ENCODE data around the gene ZNF462. TPM values are rescaled to one million over a fixed set of nuclear protein-coding genes. Genes with fewer than 3 reads are reported as not detected.

The ZNF462 gene
- total and polyA plus RNA-seq, 2 of the 4 experiments (the other 2 are of a cell fraction), result 6.1 to 18.8 TPM

DNA sequence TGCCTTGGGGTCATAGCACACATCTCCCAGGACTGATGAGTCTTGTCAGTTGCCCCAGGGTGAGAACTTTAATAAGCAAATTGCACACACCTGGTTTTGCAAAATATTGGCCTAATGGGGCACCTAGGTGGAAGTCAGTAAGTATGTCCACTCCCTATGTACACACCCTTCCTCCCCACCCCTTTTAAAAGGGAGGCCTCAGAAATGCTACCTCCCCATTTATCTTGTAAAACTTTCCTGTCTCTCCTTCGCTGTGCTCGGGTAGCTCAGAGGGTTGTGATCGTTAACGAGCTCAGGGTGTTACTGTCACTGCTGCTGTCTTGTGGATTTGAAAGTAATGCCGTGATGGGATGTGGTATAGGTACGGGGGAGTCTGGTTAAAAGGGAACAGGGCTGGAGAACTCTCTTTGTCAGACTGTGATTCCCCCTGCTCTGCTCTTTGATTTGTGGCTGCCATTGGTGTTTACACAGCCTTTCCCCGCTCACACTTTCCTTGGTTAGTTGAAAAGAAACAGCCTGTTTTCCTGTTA is 26.2 kb downstream of the ZNF462 start:
- Histone ChIP-seq H2BK20ac (ENCODE audit: low read depth, low read length) (no peak overlapping the region), H2BK15ac (ENCODE audit: low read depth, low read length) (no peak overlapping the region), H4K8ac (ENCODE audit: low read depth in 2 of 2, low read length in 2 of 2) (peak overlapping the region in 1 of 2 experiments; percentile 15; a peak in 1 of 4 replicates), H3K4ac (ENCODE audit: low read depth, low read length) (peak overlapping the region; percentile 11; the same call in 1 of the 2 replicates), H4K20me1 (ENCODE audit: insufficient read depth, low read length) (peaks cover 5% of the 10 kb centered on the region; the same call in 1 of the 2 replicates), H3K9me3 (ENCODE audit: control insufficient read depth, insufficient read depth, low read length) (no peaks in the 10 kb centered on the region), H2AK5ac (ENCODE audit: low read depth, low read length) (peak overlapping the region; percentile 31; the same call in 1 of the 2 replicates), H3K23ac (ENCODE audit: low read depth, low read length) (no peak overlapping the region; the same call in 1 of the 2 replicates), H3K4me1 (ENCODE audit: control insufficient read depth, insufficient read depth, low read length) (peaks cover 7% of the 10 kb centered on the region), H3K9ac (ENCODE audit: low read depth, low read length) (no peak overlapping the region), H3K4me2 (ENCODE audit: low read depth, low read length) (no peak overlapping the region), H3K79me1 (ENCODE audit: low read depth in 1 of 2, low read length in 2 of 2) (peaks cover 28 to 59% of the 10 kb centered on the region in 2 experiments), H2BK120ac (ENCODE audit: low read depth, low read length) (0 out of 2 replicates have a peak overlapping the region, but pooled peaks have one; percentile 39), H3K4me3 (ENCODE audit: insufficient read depth, low read depth, low read length) (no peak overlapping the region), H3K9me1 (ENCODE audit: insufficient read depth, low read length) (peaks cover 11% of the 10 kb centered on the region), H4K5ac (ENCODE audit: low read depth, low read length) (no peak overlapping the region; the same call in 1 of the 2 replicates), H3K36me3 (ENCODE audit: control insufficient read depth, insufficient read depth, low read length) (no peaks in the 10 kb centered on the region), H3K14ac (replicated peaks; ENCODE audit: low read depth, low read length) (no peak overlapping the region; the same call in 1 of the 2 replicates), H3K27ac (ENCODE audit: insufficient read depth, low read length) (no peak overlapping the region), H3K18ac (ENCODE audit: low read depth, low read length) (no peak overlapping the region), H4K91ac (ENCODE audit: insufficient read depth, low read depth, low read length) (no peak overlapping the region), H3K56ac (ENCODE audit: extremely low read depth, insufficient read depth, low read length) (no peak overlapping the region), H2BK5ac (ENCODE audit: low read depth, low read length, poor library complexity, severe bottlenecking) (no peak overlapping the region), H2AK9ac (replicated peaks; ENCODE audit: low read depth, low read length, poor library complexity) (no peak overlapping the region), H3K27me3 (ENCODE audit: control insufficient read depth, insufficient read depth, low read length) (no peaks in the 10 kb centered on the region), H2AFZ (replicated peaks; ENCODE audit: low read length, poor library complexity) (no peak overlapping the region)
- ATAC-seq (ENCODE audit: low read depth) (no peak), DNase-seq (no peak)
- BruUV-seq (replicated peaks), result no TSS peak
- dilution Hi-C loops (cut with HindIII; ENCODE audit: low sequenced_read_pairs, unreplicated experiment), result no loop called here
- POLR2A ChIA-PET (ENCODE audit: unreplicated experiment), result no interaction called here
- no peak for TF ChIP-seq MAFK (IDR thresholded peaks at IDR 0.05; ENCODE audit: low read depth, low read length)
- TF ChIP-seq, protein P1, sequence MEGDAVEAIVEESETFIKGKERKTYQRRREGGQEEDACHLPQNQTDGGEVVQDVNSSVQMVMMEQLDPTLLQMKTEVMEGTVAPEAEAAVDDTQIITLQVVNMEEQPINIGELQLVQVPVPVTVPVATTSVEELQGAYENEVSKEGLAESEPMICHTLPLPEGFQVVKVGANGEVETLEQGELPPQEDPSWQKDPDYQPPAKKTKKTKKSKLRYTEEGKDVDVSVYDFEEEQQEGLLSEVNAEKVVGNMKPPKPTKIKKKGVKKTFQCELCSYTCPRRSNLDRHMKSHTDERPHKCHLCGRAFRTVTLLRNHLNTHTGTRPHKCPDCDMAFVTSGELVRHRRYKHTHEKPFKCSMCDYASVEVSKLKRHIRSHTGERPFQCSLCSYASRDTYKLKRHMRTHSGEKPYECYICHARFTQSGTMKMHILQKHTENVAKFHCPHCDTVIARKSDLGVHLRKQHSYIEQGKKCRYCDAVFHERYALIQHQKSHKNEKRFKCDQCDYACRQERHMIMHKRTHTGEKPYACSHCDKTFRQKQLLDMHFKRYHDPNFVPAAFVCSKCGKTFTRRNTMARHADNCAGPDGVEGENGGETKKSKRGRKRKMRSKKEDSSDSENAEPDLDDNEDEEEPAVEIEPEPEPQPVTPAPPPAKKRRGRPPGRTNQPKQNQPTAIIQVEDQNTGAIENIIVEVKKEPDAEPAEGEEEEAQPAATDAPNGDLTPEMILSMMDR (conservative IDR thresholded peaks at IDR 0.05; ENCODE audit: low read depth, low read length), result no peak
- no peak for TF ChIP-seq BHLHE40 (IDR thresholded peaks at IDR 0.05; ENCODE audit: low read depth, low read length)
- TF ChIP-seq CHD1 (IDR thresholded peaks at IDR 0.05; ENCODE audit: low read depth, low read length), result no peak
- no peak for TF ChIP-seq POLR2A (IDR thresholded peaks at IDR 0.05; ENCODE audit: low read depth, low read length)
- TF ChIP-seq RAD21 (IDR thresholded peaks at IDR 0.05; ENCODE audit: low read length), result no peak
- TF ChIP-seq, protein P2, sequence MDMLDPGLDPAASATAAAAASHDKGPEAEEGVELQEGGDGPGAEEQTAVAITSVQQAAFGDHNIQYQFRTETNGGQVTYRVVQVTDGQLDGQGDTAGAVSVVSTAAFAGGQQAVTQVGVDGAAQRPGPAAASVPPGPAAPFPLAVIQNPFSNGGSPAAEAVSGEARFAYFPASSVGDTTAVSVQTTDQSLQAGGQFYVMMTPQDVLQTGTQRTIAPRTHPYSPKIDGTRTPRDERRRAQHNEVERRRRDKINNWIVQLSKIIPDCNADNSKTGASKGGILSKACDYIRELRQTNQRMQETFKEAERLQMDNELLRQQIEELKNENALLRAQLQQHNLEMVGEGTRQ (IDR thresholded peaks at IDR 0.05; ENCODE audit: low read depth, low read length), result no peak
- no peak for TF ChIP-seq FOS (IDR thresholded peaks at IDR 0.05; ENCODE audit: low read depth, low read length)
- no peak for TF ChIP-seq RCOR1 (IDR thresholded peaks at IDR 0.05; ENCODE audit: insufficient replicate concordance, low read length)
- TF ChIP-seq MXI1 (IDR thresholded peaks at IDR 0.05; ENCODE audit: borderline replicate concordance, low read depth, low read length), result no peak
- no peak for TF ChIP-seq SMC3 (IDR thresholded peaks at IDR 0.05; ENCODE audit: low read depth, low read length)
- TF ChIP-seq, protein P3, sequence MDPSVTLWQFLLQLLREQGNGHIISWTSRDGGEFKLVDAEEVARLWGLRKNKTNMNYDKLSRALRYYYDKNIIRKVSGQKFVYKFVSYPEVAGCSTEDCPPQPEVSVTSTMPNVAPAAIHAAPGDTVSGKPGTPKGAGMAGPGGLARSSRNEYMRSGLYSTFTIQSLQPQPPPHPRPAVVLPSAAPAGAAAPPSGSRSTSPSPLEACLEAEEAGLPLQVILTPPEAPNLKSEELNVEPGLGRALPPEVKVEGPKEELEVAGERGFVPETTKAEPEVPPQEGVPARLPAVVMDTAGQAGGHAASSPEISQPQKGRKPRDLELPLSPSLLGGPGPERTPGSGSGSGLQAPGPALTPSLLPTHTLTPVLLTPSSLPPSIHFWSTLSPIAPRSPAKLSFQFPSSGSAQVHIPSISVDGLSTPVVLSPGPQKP (IDR thresholded peaks at IDR 0.05; ENCODE audit: borderline replicate concordance, low read depth, low read length), result no peak
- TF ChIP-seq CEBPB (IDR thresholded peaks at IDR 0.05; ENCODE audit: low read depth, low read length), result no peak
- no peak for TF ChIP-seq RFX5 (IDR thresholded peaks at IDR 0.05; ENCODE audit: low read depth, low read length)
- intact Hi-C loops (cut with micrococcal nuclease), result no loop called here
- CTCF ChIA-PET, result no interaction called here
- in situ Hi-C loops (cut with MboI; ENCODE audit: low sequenced_read_pairs), result loop anchor here (25.0 kb wide), 2 partner anchors 398 to 848 kb away; partner anchors contain the start of gene RAD23B
- 32% methylated on average over 3 of the region's 7 CpGs; no CpG with 5 or more reads in 1 of the 2 experiments for WGBS, 2 experiments (ENCODE audit: extremely low coverage in 2 of 2, insufficient read length in 1 of 2)
